Measurements from ENCODE around the gene CXCL10.
"Not testable (repeated sequence)": the region's sequence is repeated elsewhere in the genome, so short reads cannot be mapped to it uniquely, and the experiment has no call there.

DNA sequence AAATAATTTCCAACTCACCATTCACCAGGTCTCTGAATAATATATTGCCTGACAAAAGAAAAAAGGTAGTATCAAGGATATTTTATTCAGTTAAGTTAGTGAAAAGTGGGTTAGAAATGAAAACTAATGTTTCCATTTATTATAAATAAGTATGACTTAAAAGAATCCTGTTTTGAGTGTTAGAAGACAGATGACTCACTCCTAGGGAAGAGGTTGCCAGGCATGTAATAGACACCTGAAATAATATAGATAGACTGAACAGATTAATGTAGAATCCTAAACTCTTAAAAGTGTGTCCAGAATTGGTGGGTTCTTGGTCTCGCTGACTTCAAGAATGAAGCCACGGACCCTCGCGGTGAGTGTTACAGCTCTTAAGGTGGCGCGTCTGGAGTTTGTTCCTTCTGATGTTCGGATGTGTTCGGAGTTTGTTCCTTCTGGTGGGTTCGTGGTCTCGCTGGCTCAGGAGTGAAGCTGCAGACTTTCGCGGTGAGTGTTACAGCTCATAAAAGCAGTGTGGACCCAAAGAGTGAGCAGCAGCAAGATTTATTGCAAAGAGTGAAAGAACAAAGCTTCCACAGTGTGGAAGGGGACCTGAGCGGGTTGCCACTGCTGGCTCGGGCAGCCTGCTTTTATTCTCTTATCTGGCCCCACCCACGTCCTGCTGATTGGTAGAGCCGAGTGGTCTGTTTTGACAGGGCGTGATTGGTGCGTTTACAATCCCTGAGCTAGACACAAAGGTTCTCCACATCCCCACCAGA is 19.1 kb upstream of the CXCL10 start:
- TF ChIP-seq, protein P1, sequence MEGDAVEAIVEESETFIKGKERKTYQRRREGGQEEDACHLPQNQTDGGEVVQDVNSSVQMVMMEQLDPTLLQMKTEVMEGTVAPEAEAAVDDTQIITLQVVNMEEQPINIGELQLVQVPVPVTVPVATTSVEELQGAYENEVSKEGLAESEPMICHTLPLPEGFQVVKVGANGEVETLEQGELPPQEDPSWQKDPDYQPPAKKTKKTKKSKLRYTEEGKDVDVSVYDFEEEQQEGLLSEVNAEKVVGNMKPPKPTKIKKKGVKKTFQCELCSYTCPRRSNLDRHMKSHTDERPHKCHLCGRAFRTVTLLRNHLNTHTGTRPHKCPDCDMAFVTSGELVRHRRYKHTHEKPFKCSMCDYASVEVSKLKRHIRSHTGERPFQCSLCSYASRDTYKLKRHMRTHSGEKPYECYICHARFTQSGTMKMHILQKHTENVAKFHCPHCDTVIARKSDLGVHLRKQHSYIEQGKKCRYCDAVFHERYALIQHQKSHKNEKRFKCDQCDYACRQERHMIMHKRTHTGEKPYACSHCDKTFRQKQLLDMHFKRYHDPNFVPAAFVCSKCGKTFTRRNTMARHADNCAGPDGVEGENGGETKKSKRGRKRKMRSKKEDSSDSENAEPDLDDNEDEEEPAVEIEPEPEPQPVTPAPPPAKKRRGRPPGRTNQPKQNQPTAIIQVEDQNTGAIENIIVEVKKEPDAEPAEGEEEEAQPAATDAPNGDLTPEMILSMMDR (conservative IDR thresholded peaks at IDR 0.05; ENCODE audit: low read depth, low read length): not testable (repeated sequence)
- not testable (repeated sequence) for TF ChIP-seq EZH2 (IDR thresholded peaks at IDR 0.05; ENCODE audit: borderline replicate concordance, low read depth, low read length, poor library complexity, severe bottlenecking)
